Fibroblast of skin of back (primary cell): ENCODE results near the gene DNMT3B.

Experiments
- DNase-seq: peaks from one replicate; pipeline ENCODE4 v3.0.0-alpha.2; 2013

DNMT3B gene

DNA sequence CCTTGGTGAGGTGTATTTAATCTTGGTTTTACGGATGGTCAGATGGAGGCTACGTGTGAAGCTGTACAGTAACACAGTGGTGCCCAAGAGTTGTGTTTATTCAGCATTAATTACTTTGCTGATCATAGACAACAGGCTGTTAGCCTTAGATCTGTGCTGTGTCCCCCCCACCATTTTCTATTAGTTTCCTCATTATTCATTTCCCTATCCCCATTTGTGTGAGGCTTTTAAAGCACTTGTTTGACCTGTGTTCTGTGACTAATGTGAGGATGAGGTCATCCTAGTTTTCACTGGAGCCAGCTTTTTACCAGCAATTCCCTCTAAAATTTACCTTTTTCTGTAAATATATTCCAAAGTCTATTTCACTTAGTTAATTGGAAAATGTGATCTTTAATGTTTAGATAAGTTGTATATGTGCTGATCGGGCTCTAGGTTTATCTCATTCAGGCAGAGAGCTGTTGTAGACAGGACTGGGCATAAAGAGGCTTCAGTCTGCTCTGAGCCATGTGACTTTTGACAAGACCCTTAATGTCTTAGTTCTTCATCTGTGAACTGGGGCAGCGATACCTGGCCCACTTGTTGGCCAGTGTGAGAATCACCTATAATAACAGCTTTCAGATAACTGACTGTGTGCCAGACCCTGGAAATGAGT, 66.0 kb downstream of the DNMT3B start:
- DNase-seq, result no peak

DNA sequence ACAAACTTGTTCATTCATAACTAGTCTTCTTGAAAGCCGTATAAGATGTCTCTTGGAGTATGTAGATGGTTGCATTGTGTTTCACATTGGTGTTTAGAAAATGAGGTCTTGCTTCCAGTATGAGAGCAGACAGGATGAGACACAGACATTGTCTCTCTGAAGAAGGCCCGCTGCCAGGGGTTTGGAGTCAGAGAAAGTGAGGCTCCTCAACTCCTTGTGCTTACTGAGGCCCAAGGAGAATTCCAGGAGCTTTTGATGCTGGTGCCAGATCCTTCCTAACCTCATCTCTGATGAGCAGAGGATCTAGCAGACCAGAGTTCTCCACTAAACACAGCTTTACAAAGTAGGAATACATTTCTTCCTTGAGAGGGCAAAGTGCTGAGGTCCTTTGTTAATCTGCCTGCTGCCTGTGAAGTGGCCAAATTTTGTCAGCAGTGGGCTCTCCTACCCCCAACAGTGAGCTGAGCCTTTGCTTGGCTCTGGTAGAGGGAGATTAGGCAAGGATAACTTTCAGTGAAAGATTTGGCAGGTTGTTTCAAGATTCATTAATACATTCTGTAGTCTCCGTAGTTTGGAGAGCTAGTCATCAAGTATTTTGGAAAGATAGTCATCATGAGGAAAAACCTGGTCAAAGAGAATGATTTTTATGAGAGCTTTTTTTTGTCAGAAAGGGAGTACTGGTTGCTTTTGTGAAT, 67.3 kb downstream of the DNMT3B start:
- DNase-seq, result no peak

DNA sequence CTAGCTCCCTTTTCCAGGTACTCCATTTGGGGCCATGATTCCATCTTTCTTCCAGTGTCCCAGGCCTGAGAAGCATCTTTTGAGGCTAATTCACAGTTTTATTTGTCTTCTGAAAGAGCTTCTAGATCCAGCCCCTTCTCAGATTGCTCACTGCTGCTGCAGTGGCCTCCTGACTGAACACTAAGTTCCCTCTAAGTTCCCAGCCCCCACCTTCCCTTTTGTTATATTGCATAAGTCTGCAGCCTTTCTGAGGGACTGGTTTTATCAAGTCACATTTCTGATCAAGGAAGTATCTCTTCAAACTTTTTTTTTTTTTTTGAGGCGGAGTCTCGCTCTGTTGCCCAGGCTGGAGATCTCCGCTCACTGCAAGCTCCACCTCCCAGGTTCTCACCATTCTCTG, 68.3 kb downstream of the DNMT3B start:
- DNase-seq, result no peak

DNA sequence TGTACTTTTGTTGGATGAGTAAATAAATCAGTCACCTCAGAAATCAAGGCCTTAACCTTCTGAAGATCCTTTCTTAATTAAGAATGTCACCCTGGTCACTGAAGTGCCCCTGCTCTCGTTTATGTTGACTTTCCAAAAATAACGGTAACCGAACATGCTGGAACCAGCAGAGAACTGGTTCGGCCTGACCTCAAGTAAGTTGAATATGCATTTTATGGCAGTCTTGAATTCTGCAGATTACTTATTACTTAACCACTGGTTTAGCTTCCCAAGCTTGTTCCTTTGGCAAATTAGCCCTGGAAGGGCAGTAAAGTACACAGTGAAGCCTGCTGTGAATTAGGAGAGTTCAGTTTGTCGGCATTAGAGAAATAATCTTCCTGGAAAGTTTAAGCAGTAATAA, 69.8 kb downstream of the DNMT3B start:
- DNase-seq, result no peak

DNA sequence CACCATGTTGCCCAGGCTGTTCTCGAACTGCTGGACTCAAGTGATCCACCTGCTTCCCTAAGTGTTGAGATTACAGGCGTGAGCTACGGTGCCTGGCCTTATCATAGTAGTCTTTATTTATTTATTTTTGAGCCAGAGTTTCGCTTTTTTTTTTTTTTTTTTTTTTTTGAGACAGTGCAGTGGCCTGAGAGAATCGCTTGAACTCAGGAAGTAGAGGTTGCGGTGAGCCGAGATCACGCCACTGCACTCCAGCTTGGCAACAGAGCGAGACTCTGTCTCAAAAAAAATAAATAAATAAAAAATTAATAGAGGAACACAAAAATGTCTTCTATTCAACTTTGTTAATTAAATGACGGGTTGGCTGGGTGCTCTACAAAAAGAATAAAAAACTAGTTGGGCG, 70.5 kb downstream of the DNMT3B start:
- DNase-seq, result no peak

DNA sequence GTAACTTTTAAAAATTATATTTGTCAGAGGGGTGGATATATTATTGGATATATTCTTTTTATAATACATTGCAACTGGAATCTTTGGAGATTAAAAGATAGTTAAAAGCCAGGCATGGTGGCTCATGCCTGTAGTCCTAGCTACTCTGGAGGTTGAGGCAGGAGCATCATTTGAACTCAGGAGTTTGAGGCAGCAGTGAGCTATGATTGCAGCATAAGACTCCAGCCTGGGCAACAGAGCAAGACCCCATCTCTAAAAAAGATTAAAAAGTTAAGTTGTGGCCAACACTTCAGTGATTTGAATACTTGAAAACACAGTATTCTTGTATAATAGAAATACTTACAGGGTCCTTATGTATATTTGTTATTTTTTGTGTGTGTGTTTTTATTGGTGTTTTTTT, 72.8 kb downstream of the DNMT3B start:
- no peak for DNase-seq

DNA sequence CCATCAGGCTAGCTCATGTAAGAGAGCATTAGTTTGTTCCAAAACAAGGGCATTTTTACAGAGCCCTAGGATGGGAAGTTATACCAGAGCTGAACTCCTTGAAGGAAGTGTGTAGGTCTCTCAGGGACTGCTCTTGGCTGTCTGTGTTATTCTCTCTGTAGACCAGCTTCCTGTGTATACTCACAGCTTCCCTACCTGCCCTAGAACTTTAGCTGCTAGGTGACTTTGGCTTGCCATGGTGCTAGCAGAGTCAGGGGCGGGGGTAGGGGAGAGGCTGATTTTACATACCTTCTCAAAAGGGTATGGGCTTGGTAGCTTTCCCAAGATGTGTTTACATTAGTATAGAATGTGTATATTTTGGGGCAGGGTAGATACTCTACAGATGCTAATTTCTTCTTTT, 75.0 kb downstream of the DNMT3B start:
- DNase-seq, result no peak

DNA sequence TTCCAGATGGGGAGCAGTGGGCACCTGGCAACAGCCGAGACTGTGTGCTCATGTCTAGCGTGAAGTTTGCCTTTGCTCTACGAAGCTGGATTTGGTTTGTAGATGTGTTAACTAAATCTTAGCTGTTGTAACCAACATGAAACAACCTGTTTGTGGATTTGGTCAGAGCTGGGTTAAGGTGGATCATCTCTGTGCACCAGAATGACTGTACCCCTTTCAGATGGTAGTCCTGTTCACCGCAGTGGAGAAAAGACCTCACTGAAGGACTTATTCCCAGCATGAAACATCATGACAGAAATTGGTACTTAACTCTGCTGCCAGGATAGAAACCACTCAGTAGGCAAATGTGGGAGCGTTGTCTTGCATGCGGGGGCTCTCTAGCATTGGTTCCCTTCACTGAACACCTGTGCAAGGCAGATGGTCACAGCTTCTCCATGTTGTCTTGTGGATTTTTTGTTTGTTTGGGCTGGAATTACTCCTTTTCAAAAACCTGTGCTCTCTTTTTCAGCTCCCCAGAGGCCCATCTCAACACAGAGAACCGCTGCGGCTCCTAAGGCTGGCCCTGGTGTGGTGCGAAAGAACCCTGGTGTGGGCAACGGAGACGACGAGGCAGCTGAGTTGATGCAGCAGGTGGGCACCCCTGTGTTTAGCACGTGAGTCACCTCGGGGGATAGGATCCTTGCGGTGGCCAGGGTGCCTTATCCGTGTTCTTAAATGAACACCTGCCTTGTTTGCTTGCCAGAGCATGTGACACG, 77.2 kb downstream of the DNMT3B start:
- no peak for DNase-seq

DNA sequence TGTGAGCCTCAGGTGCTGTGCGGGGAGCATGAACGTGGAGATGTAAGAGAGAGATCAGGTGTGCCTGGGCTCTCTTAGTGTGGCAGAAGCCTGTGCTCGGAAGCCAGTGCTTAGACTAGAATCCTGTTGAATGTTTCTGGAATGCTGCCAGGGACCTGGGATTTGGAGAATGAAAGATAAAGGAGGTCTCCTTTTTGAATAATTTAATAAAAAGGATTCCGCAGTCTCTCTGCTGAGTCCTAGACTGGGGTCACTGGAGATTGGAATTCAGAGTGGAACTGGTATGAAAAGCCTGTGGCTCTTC, 77.7 kb downstream of the DNMT3B start:
- DNase-seq, result no peak

DNA sequence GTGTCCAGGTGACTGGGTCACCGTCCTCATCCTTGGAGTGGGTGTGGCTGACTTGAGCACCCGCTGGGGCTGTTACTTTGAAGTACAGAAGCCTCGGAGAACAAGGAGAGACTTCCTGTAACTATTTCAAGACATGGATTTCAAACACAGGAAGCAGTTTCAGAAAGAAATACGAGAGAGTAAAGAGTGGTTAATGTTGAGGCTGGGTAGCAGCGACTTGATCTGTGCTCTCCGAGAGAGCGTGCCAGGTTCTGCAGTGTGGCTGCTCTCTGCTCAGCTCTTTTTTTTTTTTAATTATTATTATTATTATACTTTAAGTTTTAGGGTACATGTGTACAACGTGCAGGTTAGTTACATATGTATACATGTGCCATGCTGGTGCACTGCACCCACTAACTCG, 79.0 kb downstream of the DNMT3B start:
- no peak for DNase-seq

DNA sequence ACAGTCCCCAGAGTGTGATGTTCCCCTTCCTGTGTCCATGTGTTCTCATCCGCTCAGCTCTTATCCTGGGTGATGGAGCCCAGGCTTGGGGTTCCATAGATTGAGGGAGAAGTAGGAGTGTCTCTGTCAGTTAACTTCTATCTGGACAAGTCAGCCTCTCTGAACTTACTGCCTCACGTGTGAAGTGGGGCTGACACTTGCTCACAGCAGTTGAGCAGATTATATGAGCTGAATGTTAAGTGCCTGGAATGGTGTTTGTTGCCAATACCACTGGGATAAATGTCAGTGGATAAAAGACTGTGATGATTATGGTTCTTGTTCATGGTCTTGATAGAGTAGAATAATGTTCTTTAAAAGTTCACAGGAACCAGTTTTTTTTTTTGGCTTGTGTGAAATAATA, 79.4 kb downstream of the DNMT3B start:
- no peak for DNase-seq

DNA sequence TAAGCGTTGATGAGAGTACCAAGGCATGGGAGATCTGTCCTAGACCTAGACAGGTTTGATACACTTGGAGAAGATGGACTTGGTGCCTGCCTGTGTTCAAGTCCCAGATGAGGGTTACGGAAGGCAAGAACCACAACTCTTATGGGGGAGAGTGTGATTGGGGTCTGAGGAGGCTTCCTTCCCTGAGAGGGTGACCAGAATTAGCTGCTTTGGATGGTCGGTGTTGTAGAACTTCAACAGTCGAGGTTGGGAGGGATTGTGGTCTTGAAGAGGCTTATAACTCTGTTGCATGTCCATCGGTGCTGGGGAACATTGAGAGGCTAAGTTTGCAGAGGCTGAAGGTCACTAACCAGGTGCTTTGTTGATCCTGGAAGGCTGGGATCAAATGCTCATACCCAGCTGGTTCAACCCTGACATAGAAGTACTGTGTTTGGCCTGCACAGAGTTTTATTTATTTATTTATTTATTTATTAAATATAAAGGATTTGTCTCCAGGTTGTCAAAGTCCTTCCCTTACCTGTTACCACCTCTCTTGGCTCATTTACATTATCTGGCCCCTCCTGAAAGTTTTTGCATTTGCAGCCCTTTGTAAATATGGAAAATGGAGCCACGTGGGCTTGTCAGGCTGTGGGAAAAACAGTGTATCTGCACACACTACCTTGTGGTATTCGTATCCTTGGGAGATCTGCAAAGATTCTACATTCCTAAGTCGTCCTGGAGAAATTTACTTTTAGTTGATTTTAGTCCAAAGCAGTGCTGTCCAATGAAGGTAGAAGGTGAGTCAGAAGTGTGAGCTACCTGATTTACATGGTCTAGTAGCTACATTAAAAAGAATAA, 80.7 kb downstream of the DNMT3B start:
- DNase-seq, result no peak

DNA sequence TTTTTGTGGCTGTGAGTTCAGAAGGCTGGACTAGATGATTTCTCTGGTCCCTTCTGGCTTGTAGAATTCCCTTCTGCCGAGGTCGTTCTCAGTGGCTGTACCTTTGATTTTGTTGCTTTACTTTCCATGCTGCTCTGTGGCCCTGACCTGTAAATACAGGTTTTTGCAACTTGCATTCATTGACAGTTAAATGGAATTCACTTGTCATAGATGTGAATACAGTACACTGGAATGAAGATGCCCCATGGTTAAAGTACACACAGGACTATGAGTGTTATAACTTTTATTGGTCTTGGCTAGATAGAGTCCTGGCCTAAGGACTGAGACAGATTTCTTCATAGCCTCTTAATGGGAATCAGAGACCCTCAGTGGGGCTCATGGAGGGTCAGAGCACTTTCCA, 83.6 kb downstream of the DNMT3B start:
- no peak for DNase-seq

DNA sequence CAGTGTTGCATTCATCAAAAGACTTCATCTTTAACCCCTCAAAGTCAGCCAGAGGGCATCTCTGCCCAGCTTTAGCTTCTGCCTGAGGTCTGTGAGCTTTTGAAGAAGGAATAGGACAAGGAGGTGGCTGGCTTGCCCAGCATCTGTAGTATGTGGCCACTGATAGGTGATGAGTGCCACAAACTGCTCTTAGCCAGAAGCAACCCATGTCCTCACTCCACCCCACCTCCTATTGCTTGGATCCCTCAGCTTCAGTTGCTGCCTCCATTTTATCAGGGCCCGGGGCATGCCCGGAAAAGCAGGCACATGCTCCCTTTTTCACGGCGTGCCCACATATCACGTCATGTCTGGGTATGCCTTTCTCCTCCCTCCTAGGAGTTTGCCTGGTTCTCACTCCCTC, 84.7 kb downstream of the DNMT3B start:
- DNase-seq, result no peak

DNA sequence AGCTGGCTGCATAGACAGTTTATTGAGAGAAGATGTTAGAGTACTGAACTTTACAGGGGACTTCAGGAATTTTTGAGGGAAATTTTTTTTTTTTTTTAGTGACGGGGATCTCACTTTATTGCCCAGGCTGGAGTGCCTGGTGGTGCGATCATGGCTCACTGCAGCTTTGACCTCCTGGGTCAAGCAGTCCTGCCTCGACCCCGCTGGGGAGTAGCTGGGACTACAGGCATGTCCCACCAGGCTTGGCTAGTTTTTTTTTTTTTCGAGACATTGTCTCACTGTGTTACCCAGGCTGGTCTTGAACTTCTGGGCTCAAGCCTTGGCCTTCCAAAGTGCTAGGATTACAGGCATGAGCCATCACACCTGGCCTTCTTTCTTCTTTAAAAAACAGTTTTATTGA, 85.8 kb downstream of the DNMT3B start:
- no peak for DNase-seq

DNA sequence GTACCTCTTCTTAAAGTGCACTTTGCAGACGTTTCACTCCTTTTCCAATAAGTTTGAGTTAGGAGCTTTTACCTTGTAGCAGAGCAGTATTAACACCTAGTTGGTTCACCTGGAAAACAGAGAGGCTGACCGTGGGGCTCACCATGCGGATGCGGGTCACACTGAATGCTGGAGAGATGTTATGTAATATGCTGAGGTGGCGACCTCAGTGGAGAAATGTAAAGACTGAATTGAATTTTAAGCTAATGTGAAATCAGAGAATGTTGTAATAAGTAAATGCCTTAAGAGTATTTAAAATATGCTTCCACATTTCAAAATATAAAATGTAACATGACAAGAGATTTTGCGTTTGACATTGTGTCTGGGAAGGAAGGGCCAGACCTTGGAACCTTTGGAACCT, 86.7 kb downstream of the DNMT3B start:
- no peak for DNase-seq

DNA sequence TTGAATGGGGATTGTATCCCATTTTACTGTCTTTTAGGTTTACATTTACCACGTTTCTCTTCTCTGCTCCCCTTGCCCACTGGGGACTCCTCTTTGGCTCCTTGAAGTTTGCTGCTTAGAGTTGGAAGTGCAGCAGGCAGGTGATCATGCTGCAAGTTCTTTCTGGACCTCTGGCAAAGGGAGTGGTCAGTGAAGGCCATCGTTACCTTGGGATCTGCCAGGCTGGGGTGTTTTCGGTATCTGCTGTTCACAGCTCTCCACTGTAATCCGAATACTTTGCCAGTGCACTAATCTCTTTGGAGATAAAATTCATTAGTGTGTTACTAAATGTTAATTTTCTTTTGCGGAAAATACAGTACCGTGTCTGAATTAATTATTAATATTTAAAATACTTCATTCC, 87.4 kb downstream of the DNMT3B start:
- DNase-seq, result no peak

DNA sequence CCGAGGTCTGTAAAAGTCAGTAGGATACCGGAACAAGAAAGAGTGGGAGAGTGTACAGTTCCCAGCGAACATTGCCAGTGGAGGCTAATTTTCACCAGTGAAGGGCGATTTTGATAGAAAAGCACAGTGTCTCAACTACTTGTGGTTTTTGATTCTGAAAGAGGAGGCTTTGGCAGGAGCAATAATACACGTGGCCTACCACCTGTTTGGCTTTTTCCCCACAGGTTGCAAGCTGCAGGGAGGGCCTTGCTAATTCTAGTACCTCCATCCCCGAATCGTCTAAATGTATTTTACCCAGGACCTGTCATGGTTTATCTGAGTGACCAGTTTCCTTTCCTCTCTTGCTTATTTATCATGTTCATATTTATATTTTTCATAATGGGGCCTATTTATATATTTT, 93.2 kb downstream of the DNMT3B start:
- no peak for DNase-seq

DNA sequence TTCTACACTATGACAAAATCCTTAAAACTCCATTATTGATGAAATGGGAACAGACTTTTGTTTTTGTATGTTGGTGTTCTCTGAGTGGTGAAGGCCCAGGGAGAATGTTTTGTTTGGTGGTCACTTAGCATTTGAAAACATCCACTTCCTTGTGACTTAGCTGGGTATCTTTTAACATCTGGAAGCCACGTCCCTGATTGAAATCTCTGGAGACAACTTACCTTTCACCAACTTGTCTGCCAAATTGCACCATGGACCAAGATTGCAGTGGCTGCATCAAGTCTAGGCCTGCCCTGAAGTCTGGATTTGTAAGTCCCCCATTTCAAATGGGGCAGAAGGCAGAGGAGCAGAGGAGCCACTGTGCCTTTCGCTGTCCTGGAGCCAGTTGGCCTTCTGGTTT, 96.0 kb downstream of the DNMT3B start:
- DNase-seq, result no peak
